Upper lobe of right lung (tissue), 1 donor: ENCODE measurements around the gene GLDN. TPM values are rescaled to one million over a fixed set of nuclear protein-coding genes. Genes with fewer than 3 reads are reported as not detected.

Source experiments
- ATAC-seq: fragments of 200-7000 bp; cut with Tn5 transposase; one replicate; pipeline ENCODE4 v1.9.1; 2020; ENCODE audit warnings: mild to moderate bottlenecking, moderate library complexity
- DNase-seq: peaks from one replicate; pipeline ENCODE4 v3.0.0-alpha.2; 2020
- H3K27ac ChIP-seq: fragments of 200-600 bp; one replicate; pipeline ENCODE4 v1.8.0; 2022
- H3K27me3 ChIP-seq: fragments of 200-600 bp; one replicate; pipeline ENCODE4 v1.8.0; 2022; ENCODE audit warnings: mild to moderate bottlenecking
- H3K36me3 ChIP-seq: fragments of 200-600 bp; one replicate; pipeline ENCODE4 v1.8.0; 2022
- H3K4me1 ChIP-seq: fragments of 200-600 bp; one replicate; pipeline ENCODE4 v1.8.0; 2022
- H3K4me3 ChIP-seq: fragments of 200-600 bp; one replicate; pipeline ENCODE4 v1.8.0; 2022; ENCODE audit warnings: mild to moderate bottlenecking
- H3K9me3 ChIP-seq: fragments of 200-600 bp; one replicate; pipeline ENCODE4 v1.8.0; 2022
- intact Hi-C: fragments of 100-400 bp; cut with DNase I; formaldehyde crosslinking; loops from one replicate; pipeline ENCODE4 v1.11.0; 2022
- total RNA-seq: library from RNA; stranded (reverse); fragmentation: NEBNext Ultra II Directional; extraction: Animal tissue kit (Norgen Biotek cat#: 25700); gene quantifications from one replicate; pipeline ENCODE4 v1.2.1, GENCODE V29; 2021
- TF ChIP-seq, protein P1 (sequence below): fragments of 200-600 bp; IDR thresholded peaks from one replicate; pipeline ENCODE4 v1.8.0; 2022; ENCODE audit warnings: antibody characterized with exemption
- donor health status: DM: no; HTN: yes; CAD: no; lungs with severe emphysema.

Gene GLDN
- total RNA-seq, 1 donor from 2014 or later, result 21.8 TPM

DNA sequence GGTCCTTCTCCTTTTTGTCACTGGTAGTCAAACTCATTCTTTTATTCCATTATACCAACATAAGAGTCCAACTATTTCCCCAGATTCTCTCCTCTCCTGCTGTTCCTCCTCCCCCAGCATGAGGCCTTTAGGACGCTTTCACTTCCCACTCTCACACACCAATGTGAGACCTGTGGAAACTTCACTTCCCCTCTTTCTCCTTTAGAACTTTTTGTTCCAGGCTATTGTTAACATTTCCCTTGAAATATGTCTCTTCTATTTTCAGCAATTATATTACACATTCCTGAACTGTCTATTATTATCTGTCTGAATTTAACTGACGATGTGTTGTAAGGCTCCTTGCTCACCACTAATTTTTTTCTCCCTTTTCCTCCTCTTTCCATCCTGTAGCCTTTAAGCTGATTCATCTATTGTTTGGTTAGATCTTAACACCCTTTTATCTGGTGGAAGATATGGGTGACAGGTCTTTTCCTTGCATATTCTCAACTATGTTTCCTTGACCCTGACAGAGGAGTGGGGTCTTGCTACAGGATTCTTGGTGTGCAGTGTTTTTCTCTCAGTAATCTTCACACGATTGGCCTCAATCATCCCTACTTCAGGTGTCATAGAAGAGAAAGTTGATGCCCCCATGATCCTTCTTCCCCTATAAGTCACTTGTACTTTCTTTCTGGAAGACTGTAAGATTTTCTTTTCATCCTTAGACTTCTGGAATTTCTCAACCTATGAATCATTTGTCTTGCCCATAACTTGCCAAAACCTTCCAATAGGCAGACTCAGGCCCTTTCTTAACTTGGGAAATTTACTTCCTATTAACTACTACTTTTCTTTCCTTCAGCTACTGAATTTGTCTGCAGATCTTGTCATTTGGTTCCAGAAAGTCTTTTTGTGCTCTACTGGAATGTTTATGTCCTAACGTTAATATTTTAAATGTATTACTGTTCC lies 9.0 kb upstream of the GLDN start:
- TF ChIP-seq, protein P1, sequence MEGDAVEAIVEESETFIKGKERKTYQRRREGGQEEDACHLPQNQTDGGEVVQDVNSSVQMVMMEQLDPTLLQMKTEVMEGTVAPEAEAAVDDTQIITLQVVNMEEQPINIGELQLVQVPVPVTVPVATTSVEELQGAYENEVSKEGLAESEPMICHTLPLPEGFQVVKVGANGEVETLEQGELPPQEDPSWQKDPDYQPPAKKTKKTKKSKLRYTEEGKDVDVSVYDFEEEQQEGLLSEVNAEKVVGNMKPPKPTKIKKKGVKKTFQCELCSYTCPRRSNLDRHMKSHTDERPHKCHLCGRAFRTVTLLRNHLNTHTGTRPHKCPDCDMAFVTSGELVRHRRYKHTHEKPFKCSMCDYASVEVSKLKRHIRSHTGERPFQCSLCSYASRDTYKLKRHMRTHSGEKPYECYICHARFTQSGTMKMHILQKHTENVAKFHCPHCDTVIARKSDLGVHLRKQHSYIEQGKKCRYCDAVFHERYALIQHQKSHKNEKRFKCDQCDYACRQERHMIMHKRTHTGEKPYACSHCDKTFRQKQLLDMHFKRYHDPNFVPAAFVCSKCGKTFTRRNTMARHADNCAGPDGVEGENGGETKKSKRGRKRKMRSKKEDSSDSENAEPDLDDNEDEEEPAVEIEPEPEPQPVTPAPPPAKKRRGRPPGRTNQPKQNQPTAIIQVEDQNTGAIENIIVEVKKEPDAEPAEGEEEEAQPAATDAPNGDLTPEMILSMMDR, result no peak
- Histone ChIP-seq H3K4me3 (no peak overlapping the region), H3K4me1 (peaks cover 14% of the 10 kb centered on the region), H3K9me3 (no peaks in the 10 kb centered on the region), H3K27ac (no peak overlapping the region), H3K27me3 (no peaks in the 10 kb centered on the region), H3K36me3 (no peaks in the 10 kb centered on the region)
- ATAC-seq (peak; percentile 82), DNase-seq (no peak)
- intact Hi-C loops, result no loop called here

DNA sequence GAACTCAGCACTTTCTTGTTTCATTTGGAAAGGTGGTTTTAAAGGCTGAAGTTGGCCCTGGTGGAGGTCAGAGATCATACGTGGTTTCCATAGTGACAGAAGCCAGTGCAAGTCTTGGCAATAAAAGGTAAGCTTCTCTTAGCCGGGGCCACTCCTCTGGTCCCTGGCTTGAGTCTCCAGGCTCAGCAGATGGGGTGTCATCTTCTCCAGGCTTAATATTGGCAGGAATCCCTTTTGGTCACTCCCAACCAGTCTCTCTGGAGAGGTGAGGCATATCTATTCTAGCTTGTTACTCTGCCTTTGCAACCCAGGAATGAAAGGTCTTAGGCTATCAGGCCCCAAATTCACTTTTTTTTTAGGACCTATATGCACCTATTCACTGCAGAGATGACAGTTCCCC lies 7.9 kb upstream of the GLDN start:
- H3K4me3 ChIP-seq, result no peak overlapping the region
- DNase-seq, result no peak
- no peaks in the 10 kb centered on the region for H3K36me3 ChIP-seq
- intact Hi-C loops, result no loop called here
- TF ChIP-seq, protein P1, result no peak
- H3K27me3 ChIP-seq, result no peaks in the 10 kb centered on the region
- no peak for ATAC-seq
- no peaks in the 10 kb centered on the region for H3K9me3 ChIP-seq
- peaks cover 14% of the 10 kb centered on the region for H3K4me1 ChIP-seq
- H3K27ac ChIP-seq, result no peak overlapping the region

DNA sequence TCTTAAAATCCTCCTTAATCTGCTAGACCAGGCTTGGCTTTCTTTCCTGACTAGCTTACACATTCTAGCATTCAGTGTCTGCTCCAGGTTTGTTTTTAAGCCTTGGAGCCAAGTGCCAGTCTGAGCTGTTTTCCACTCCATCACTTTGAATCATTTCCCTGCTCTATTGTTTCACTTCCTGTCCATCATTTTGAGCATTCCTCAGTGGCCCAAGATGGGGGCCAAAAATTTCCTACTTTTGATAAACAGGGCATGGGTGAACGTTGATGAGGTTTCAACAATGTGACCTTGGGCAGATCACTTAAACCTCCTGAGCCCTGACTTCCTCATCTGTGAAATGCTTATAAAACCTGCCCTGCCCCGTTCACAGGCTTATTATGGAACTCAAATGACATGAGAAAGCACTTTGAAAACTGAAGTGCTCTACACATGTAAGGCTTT lies 7.4 kb upstream of the GLDN start:
- Histone ChIP-seq H3K4me3 (no peak overlapping the region), H3K27ac (no peak overlapping the region), H3K4me1 (peaks cover 14% of the 10 kb centered on the region), H3K9me3 (no peaks in the 10 kb centered on the region), H3K27me3 (no peaks in the 10 kb centered on the region), H3K36me3 (no peaks in the 10 kb centered on the region)
- TF ChIP-seq, protein P1, result no peak
- intact Hi-C loops, result no loop called here
- no peak for DNase-seq
- ATAC-seq, result peak; percentile 63

DNA sequence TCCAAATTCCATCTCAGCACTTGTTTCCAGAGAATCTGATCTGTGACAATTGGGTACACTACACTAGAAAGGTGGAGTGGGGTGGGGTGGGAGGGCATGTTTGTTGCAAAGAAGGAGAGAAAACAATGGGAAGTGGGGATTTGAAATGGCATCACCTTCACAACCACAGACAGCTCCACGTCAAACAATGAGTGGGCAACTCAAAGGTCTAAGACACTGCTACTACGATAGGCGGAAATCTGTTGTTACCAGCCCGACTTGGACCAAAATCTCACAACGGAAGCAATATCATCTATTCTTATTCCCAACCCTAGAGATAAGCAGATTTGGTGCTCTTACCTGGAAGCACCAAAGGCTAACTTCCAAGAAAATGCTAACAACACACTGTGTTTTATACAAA lies 6.4 kb upstream of the GLDN start:
- no peaks in the 10 kb centered on the region for H3K9me3 ChIP-seq
- DNase-seq (no peak), ATAC-seq (no peak)
- H3K4me1 ChIP-seq, result peaks cover 14% of the 10 kb centered on the region
- intact Hi-C loops, result no loop called here
- TF ChIP-seq, protein P1, result no peak
- no peaks in the 10 kb centered on the region for H3K36me3 ChIP-seq
- no peaks in the 10 kb centered on the region for H3K27me3 ChIP-seq
- no peak overlapping the region for H3K4me3 ChIP-seq
- H3K27ac ChIP-seq, result no peak overlapping the region

DNA sequence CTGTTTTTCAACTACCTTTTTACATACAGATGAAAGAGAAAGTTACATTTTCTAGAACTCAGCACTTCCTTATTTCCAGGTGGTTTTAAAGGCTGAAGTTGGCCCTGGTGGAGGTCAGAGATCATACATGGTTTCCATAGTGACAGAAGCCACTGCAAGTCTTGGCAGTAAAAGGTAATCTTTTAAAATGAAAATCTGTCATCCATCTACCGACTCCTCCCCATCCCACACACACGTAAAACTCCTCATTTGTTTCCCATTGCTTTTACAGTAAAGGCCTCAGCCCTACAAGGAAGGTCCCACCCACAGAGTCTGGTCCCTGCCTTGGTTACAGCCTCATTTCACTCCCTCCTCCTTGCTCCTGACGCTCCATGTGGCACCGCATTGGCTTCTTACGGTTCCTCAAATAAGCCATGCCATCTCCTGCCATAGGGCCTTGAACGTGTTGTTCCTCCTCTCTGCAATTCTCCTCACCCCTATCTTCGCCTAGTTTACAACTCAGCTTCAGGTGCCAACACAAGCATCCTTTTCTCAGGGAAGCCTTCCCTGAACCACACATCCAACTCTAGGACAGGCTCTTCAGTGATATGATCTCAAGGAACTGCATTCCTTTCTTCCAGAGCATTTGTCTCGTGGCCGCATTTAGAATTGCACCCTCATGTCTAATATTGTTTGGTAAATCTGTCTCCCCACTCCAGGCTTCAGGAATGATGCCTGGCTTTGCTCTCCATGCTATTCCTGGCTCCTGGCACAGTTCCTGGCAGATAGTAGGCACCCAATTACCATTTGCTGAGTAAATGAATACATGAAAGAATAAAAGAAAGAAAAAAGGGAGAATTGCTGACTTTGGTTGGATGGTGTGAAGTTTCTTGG lies 5.7 kb upstream of the GLDN start:
- H3K27ac ChIP-seq, result no peak overlapping the region
- no peak overlapping the region for H3K4me3 ChIP-seq
- H3K4me1 ChIP-seq, result peaks cover 14% of the 10 kb centered on the region
- DNase-seq, result no peak
- ATAC-seq, result no peak
- intact Hi-C loops, result no loop called here
- no peaks in the 10 kb centered on the region for H3K27me3 ChIP-seq
- H3K36me3 ChIP-seq, result no peaks in the 10 kb centered on the region
- TF ChIP-seq, protein P1, result no peak
- no peaks in the 10 kb centered on the region for H3K9me3 ChIP-seq
